COLO668 (cell line): ENCODE data around the gene RNASEL.
"Not testable (repeated sequence)": the region's sequence is repeated elsewhere in the genome, so short reads cannot be mapped to it uniquely, and the experiment has no call there.

Experiments used
- DNase-seq: peaks from one replicate; lab custom pipeline; 2025; ENCODE audit not compliant: unreplicated experiment; lab: John Stamatoyannopoulos, UW

Gene RNASEL

GRCh38 chr1:182565537-182565936 is 23.5 kb downstream of the RNASEL start:
- no peak for DNase-seq

- no peak for DNase-seq
Observed at GRCh38 chr1:182564406-182565004, 24.6 kb downstream of the RNASEL start.

- DNase-seq, result no peak
Observed at GRCh38 chr1:182563095-182563494, 26.0 kb downstream of the RNASEL start.

- DNase-seq, result no peak
Observed at GRCh38 chr1:182561456-182561855, 27.6 kb downstream of the RNASEL start.

- DNase-seq, result no peak
Observed at GRCh38 chr1:182560392-182560984, 28.6 kb downstream of the RNASEL start.

- DNase-seq, result no peak
Observed at GRCh38 chr1:182556279-182556678, 32.8 kb downstream of the RNASEL start.

- DNase-seq, result no peak
Observed at GRCh38 chr1:182555493-182555892, 33.6 kb downstream of the RNASEL start.

GRCh38 chr1:182552527-182552926 is 36.5 kb downstream of the RNASEL start:
- DNase-seq, result no peak

- DNase-seq, result no peak
Observed at GRCh38 chr1:182549811-182550210, 39.2 kb downstream of the RNASEL start.

- no peak for DNase-seq
Observed at GRCh38 chr1:182549346-182549745, 39.7 kb downstream of the RNASEL start.

- DNase-seq, result no peak
Observed at GRCh38 chr1:182533896-182534295, 55.2 kb downstream of the RNASEL start.

- not testable (repeated sequence) for DNase-seq
Observed at GRCh38 chr1:182528206-182528605, 60.9 kb downstream of the RNASEL start.

- DNase-seq, result no peak
Observed at GRCh38 chr1:182527680-182528079, 61.4 kb downstream of the RNASEL start.

- DNase-seq, result no peak
Observed at GRCh38 chr1:182525342-182525741, 63.7 kb downstream of the RNASEL start.
